RCC 7860 (cell line): ENCODE results near the gene PTPN5.
"Not testable (repeated sequence)": the region's sequence is repeated elsewhere in the genome, so short reads cannot be mapped to it uniquely, and the experiment has no call there.

Source experiments
- DNase-seq: peaks from one replicate; pipeline ENCODE4 v3.0.0-alpha.2; 2015; ENCODE audit warnings: low spot score
- FAIRE-seq: peaks from 2 replicates; lab custom pipeline; 2012; peaks lifted over from hg19 to GRCh38; lab: Jason Lieb, UNC

The PTPN5 gene

DNA sequence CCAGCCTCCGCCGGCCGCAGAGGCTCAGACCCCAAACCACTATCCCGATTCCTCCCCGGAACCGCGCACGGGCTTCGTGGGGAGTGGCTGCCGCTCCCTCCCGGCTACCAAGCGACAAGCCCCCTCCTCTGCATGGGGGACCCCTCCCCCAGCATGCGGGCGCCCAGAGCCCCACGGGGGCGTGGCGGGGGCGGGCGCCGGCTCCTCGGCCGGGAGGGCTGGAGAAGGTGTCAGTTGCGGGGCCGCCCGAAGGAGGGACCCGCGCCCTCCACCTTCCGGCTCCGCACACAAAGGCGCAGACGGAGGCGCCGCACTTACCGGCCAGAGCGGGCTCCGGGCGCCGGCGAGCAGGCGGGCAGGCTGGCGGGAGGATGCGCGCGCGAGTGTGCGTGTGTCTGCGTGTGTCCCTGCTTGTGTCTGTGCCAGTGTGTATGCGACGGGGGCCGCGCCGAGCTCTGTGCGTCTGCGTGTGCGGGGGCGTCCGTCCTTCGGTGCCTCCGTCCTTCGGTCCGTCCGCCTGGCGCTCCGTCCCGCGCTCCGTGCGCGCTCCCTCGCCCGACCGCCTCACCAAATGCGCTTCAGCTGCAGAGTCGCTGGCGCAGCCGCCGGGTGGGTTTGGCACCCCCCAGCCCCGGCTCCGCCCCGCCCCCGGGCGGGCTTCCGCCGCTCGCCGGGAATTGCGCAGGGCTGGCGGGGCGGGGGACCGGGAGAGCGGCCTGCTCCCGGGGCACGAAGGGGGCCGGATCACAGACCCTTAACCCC lies at the start of gene PTPN5:
PTPN5 (minus strand) TSS at position 592 of the 762 bp plus-strand sequence. CDS start 19,840 bp downstream, outside the sequence.
- no peak for FAIRE-seq
- no peak for DNase-seq

DNA sequence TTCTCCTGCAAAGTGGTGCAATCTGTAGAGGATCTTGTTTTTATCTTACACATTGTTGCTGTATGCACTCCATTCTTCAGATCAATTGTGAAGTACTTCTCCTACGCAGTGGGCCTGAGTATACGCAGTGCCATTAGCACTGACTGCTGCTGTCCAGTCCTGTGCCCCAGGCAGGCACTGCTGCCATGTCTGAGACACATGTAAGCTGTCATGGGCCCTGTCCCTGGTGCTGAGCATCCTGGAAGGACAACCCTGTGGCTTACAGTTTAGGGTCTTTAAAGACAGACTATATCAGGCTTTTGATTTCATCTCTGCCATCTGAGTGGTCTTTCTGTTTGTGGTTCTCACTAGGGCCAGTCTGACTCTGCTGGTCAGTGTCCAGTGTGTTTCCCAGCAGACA lies 44.8 kb upstream of the PTPN5 start:
- FAIRE-seq (no peak), DNase-seq (no peak)

DNA sequence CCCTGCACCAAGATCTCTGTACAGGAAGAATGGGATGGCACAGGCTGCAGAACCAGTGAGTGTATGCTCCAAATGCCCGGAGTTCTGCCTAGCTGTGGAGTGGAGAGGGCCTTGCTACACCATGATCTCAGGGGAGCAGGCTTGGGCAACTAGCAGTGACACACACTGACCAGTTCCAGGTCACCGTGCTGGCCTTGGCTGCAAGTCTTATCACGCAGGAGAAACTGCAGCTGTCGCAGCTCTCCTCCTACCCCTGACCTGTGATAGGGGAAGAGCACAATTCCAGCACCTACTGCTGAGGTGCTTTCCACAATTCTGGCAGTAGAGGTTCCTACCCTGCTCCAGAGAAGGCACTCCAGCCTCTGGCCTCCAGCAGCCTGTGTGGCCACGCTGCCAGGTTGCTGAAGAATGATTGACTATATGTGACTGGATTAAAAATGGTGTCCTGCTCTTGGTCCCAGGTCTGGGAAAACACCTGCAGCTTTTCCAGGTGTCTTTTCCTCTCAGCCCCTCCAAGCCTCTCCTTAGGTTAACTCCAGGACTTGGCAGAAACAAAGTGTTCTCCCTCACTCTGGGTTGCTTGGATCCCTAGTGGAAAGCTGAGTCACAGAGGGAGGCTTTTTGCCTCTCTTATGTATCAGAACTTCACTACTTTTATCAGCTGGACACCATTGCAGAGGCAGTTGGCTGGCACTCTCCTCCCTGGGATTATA lies 43.3 kb upstream of the PTPN5 start:
- DNase-seq: no peak

DNA sequence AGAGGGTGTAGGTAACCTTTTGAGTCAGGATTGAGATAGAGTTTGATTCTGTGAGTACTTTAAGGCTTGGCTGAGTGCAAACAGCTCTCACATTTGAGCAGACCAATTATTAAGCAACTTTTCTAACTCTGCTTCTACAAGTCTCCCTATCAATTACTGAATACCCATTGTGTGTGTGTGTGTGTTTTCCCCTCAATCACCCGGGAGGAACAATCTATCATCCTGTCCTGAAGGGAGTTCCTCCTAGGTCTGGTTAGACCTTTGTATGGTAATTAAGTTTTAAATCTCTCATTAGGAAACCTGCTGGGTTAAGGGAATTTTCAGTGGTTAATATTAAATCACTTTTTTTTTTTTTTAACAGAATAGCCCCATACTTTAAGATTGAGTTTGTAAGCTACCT lies 28.6 kb upstream of the PTPN5 start:
- not testable (repeated sequence) for DNase-seq, FAIRE-seq

More for the DNA sequence above, 43.3 kb upstream of the PTPN5 start:
- no peak for FAIRE-seq

DNA sequence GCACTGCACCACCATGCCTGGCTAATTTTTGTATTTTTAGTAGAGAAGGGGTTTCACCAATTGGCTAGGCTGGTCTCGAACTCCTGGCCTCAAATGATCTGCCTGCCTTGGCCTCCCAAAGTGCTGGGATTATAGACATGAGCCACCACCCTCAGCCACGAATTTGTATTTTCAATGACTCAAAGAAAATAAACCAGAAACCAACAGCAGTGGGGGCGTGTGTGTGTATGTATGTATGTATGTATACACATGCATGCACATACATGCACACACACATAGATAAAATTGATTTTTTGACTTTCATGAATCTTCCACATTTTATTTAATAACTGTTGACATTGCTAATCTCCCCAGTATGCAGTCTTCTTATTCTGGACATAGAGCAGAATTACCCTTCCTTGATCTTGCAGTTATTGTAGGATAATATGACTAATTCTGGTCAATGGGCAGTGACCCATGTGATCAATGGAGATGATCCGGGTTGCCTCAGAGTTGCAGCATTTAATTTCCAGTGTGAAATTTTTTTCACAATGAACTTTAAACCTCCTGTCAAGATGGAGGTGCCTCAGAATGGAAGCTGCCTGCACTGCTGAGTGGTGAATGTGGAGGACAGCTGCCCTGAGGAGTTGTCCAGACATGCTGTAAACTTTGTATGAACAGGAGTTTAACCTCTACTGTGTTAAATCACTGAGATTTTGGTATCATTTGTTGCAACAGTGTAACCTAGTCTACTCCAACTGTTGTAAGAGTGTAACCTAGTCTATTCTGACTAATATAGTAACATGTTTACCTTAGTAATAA lies 12.8 kb upstream of the PTPN5 start:
- no peak for FAIRE-seq
- no peak for DNase-seq

DNA sequence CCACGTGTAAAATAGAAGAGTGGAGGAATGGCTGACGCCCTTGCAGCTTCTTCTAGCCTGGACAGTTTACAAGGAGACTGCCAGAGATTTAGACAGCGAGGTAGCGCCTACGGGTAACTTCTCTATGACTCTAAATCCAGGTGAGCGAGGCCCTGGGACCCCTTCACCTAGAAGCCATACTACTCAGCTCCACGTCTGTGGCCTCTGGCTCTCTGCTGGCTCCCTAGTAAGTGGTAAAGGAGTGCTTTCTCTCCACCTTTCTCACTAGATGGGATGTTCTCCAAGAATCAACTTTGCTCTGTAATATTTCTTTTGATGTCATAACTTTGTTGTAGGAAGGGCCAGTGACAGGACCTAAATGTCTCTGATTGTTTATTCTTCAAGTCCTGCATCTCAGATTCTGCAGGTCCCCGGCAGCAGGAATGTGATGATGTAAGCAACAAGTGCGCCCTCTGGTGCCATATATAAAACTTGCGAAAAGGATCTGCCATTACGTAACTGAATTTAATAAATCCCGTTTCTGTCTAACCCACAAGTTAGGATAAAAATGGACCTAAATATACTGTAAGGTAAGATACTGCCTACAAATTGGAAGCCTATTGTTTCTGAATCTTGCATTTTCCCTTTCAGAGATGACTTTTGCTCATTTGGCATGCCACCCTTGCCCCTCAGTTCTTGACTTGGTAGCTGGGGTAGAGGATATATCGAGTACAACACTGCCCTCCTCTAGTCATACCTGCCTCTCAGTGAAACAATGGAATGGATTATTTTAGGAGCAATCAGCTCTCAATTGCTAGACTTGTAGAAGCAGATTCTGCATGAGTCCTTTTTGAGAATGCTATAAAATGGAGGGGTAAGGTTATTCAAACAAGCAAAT lies 11.0 kb upstream of the PTPN5 start:
- peak; percentile 35 for DNase-seq
- FAIRE-seq: no peak

DNA sequence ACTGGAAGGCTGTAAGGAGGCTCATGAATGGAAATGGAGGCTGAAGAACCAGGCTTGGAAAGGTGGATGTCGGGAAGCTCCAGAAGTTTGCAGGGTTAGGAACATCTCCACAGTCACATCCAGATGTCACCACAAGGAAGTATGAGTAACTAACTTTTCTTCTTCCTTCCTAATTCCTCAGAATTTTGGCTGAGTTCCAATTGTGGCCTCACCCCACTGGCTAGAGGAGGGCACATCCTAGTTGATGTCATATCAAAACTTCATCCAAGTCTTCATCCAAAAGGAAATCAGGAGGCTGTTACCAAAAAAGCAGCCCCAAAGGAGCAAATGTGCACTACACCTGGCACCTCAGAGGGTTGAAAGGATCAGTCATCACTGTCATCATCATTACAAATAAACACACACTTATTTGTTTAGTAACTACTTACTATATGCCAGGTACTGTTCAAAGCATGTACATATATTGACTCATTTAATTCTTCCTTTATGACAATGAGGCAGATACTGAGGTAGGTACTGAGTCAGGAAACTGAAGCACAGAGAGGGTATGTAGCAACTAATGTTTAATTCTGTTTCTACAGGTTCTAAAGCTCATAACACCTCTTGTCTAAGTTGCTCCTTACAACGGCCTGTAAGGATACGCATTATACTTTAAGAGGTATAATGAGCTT lies 7.3 kb upstream of the PTPN5 start:
- DNase-seq: no peak
- no peak for FAIRE-seq

DNA sequence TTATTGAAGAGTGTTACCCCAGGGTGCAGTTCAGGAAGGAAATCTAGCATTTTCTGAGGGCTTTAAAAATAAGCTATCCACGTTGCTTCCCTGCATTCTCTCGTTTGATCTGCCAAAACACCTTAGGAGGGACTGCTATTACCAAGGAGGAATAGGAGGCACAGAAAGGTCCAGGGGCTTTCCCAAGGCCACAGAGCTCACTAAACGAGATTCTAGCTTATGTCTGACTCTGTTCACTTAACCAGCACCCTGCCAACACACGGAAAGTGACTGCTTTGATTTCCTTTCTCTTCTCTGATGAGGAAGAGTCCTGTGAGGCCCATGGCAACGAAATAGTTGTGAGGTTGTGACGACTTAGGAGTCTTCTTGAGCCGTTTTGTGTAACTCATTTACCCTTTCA lies 3.4 kb upstream of the PTPN5 start:
- no peak for DNase-seq
- no peak for FAIRE-seq

DNA sequence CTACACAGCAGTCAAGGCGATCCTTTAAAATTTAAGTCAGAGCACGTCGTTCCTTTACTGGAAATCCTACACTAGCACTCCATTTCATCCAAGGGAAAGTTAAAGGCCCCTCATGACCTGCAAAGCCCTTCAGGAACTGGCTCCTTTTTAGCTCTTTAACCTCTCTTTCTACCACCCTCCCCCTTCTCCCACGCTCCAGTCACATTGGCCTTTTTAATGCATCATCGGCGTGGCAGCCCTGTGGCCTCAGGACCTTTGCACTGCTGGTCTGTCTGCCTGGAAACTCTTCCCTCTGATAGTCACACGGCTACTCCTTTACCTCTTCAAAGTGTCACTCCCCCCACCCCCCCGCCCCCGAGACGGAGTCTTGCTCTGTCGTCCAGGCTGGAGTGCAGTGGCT lies 1.2 kb upstream of the PTPN5 start:
- FAIRE-seq (no peak), DNase-seq (no peak)

DNA sequence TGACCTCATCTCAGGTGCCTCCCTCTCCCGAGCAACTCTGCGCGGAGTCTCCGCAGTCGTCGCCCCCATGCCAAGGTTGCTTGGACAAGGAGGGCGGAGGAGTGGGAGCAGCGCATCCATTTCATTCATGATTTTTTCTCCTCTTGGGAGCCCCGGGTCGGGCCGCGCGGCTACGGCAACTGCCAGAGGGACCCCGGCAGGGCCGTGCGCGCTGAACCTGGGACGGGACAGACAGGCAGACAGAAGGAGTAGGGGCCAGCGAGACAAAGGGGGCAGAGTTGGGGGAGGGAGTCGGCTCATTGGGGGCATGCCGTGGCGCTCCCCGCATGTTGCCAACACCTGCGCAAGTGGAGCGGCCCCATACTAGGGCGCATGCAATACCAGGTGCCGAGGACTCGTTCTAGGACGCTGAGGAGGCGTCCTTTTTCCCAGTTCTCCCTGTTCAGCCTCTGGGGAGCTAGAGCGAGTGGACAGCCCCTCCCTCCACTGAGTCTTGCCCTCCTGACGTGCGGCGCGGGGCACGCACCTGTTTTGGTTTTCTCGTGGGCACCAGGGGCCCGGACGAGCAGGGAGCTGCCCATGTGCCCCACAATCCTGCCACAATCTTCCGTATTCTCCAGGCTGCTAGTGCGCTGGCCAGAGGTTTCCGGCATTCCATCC lies 501 bp upstream of the PTPN5 start:
- DNase-seq: no peak
- no peak for FAIRE-seq

DNA sequence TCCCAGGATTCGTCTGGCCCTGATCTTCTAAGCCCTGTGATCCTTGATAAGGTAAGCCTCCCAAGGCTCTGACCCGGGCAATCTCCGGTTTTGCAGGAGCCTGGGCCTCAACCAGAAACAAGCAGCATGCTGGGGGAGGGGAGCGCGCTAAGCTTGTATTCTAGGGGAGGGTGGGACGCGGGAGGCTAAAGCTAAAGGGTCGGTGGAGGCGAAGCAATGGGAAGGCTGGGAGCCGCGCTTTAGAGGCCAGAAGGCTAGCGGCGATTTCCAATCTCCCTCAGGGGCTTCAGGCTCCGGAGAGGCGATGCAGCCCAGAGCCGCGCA lies 753 bp downstream of the PTPN5 start:
- no peak for DNase-seq
- FAIRE-seq: no peak

DNA sequence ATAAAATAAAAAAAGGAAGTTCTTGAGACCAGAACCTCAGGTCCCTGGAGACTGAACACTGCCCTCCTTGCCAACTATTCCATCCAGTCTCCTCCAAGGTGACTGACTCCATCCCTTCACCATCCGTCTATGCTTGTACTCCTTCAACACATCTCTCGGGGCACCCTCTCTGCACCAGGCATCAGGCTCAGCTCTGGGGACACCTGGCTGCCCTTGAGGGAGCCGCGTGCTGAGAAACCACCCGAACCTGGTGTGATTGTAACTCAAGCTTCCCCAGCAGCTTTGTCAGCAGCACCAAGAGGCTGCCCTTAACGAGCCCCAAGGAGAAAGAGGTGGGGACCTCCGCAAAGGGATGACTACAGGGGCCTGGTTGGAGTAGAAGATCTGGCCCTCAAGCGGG lies 1.7 kb downstream of the PTPN5 start:
- DNase-seq (no peak), FAIRE-seq (no peak)

DNA sequence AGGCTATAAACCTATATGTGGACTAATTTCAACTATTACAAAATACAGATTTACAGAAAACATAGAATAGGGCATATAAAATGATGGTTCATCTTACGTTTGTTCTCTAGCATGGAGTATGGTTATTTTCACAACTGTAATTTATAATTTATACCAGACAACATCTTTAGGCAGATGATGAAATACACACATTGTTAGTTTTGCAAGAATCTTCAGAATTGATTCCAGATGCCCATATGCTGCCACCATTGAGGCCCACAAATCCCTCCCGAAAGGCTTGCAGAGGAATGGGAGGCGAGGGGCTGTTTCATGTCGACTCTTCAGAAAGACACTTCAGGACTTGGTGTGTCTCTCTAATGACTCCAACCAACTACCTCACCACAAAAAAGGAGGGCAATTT lies 6.2 kb downstream of the PTPN5 start:
- FAIRE-seq: no peak

DNA sequence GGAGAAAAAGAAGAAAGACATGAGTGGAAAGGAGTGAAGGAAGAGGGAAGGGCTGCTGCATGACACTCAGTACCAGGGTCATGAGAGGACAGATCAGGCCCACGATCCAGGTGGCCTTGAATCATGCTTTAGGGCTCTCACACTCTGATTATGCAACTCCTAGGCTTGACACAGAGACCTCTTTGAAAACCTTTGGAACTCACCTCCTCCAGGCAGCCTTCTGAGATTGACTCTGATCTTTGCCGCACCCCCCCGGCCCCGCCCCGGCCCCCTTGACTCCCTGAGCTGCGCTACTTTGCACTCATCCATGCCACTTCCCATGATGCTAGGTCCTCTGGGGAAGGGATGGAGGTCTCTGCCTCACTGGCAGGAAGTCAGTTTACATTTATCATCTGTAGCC lies 10.7 kb downstream of the PTPN5 start:
- DNase-seq (no peak), FAIRE-seq (no peak)

More for the DNA sequence above, 6.2 kb downstream of the PTPN5 start:
- no peak for DNase-seq

DNA sequence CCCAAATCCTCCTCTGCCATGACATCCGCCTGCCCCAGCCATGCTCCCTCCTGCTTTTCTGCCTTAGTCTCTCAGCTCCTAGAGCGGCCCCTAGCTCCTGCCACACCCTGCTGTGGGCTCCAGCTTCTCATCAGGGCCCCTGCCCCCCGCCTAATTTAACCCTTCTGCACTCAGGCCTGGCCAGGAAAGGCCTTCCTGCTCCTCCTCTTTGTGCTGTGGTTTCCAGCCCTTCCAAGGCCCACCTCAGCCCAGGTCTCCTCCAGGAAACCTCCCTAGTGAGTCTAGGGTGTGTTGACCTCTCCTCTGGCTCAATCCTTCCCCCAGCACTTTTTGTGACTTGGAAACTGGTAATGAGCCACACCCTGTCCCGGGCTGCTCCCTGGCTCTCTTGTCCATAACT lies 11.3 kb downstream of the PTPN5 start:
- FAIRE-seq (no peak), DNase-seq (no peak)

DNA sequence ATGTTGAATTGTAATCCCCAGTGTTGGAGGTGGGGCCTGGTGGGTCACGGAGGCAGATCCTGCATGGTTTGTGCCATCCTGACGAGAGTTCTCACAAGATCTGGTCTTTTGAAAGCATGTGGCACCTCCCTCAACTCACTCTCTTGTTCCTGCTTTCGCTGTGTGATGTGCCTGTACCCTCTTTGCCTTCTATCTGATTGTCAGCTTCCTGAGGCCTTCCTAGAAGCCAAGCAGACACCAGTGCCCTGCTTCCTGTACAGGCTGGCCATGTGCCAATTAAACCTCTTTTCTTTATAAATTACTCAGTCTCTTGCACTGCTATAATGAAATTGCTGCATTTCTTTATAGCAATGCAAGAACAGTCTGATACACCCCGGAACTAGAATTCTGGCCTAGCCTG lies 13.1 kb downstream of the PTPN5 start:
- DNase-seq (no peak), FAIRE-seq (no peak)

DNA sequence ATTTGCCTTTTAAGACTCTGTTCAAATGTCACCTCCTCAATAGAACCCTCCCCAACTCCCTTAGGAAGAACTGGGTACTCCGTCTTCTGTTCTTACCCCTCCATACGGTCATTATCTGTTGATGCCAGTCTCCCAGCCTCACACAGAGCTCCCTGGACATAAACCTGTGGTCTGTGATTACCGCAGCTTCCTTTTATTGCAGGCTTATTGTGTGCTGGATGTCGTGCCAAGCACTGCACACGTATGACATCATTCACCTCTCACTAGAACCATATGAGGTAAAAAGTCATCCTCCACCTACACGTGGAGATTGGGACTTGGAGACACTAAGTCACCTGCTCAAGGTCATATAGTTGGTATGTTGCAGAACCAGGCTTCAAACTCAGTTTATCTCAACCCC lies 15.3 kb downstream of the PTPN5 start:
- DNase-seq: no peak
- no peak for FAIRE-seq

DNA sequence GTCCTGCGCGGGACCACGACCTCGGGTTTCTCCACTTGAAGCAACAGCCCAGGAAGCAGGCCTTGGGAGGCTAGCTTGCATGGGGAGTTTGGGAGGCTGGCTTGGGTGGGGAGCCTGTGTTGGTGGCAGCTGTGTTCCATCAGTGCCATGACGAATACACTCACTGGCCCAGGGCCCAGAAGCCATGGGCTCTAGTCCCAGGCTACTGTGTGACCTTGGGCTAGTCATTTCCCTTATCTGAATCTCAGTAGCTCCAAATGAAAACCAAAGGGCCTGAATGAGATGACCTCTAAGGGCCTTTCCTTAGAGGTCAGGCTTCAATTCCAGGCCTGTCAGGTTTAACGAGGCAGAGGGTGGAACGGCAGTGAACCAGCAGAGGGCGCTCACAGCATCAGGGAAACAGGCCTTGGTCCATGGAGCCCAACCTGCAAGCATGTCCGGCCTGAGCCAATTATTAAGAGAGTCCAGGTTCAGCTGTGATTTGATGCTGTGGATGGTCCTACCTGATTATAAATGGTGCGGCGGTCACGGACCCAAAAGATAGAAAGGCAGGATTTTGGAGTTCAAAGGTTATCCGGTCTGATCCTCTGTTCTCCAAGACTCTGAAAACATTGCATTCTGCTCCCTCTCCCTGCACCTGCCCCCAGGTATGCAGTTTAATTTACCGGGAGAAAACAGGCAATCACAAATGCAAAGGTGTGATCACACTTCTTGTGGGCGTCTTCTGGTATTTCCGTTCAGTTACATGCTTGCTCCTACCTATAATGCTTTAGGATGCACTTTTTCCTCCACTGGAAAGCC lies 15.9 kb downstream of the PTPN5 start:
- DNase-seq (no peak), FAIRE-seq (no peak)

DNA sequence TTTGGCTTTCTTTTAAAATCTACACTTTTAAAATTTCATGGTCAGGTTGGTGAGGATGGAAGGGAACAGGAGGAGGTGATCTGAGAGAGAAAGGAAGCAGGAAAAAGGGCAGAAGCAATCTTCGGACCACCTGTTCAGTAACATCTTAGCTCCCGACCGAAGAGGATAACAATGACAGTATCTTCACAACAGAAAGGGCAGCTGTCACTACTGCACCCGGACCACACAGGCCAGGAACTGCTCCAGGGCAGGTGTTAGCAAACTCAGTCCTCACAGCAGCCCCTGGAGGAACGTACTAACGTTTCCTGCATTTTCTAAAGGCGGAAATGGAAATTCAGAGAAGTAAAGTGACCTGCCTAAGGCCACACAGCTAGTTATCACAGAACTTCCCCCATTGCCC lies 16.8 kb downstream of the PTPN5 start:
- FAIRE-seq (no peak), DNase-seq (no peak)
